Measurements from ENCODE around the gene TEAD4.

DNA sequence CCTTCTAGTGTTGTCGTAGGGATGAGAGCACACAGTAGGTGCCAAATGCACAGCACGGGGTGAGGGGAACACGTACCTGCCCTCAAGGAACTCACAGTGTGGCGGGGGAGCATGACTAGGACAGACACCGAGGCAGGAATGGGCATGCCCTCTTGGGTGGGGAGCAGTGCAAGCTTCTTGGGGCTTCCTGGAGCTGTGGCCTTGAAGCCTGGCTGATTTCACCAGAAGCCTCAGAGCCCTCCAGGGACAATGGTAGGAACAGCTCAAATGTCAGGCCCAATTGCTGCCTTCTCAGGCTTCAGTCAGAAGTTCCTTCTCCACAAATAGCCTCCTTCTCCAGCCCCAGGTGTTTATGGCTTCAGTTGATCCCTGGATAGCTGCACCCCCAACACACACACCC is 43.4 kb downstream of the TEAD4 start:
- TF ChIP-seq EZH2phosphoT487 (IDR thresholded peaks at IDR 0.05; ENCODE audit: unreplicated experiment) (no peak), CTCF (conservative IDR thresholded peaks at IDR 0.05; ENCODE audit: low read depth in 2 of 2) (no peak)
